Measurements from ENCODE around the gene LRP8. TPM values are rescaled to one million over a fixed set of nuclear protein-coding genes. Genes with fewer than 3 reads are reported as not detected.

Gene LRP8
- total RNA-seq, 1 experiment from 2014 or later: 28.6 TPM

DNA sequence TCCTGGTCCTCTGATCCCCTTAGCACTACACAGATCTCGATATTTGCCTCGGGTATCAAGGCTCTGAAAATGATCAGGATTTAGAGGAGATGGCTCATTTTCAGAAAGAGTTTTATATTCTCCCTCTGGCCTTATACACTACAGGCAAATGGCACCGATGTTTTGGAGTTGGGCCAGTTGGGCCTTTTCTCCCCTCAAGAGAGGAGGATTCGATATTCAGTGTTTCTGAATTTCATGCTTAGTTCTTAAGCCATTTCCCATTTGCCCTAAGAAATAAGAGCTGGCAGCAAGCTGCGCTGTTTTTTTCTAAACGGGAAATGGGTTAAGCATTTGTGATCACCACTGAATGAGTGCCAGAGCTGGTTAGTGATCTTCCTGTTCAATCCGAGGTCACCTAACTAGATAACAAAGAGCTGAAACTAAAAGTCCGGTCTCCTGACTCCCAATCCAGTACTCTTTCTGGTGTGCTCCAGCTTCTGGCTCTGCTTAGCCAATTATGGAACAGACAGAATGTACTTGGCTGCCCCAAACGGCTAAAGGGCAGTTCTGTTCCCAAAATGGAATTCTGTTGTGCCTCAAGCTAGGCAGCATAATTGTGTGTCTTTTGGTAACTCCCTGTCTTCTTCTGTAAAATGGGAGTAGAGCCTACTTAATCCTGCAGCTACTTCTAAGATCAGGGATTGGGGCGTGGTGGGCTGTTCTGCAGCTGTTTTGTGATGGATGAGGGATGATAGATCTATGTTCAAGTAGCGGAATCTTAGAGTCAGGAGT lies 132.4 kb downstream of the LRP8 start:
- no peak for DNase-seq (ENCODE audit: low read depth, low spot score)
- in situ Hi-C loops (cut with HindIII; ENCODE audit: low pct_unique_long_range_greater_than_20kb, low sequenced_read_pairs): no loop called here

Other genes starting within 250 kb of the LRP8 start
- not detected in 2 replicates for gene SLC1A7, start 185.4 kb downstream of the LRP8 start, total RNA-seq (2014; rRNA removed; shearing (Covaris generic))
- gene CPT2, start 131.2 kb downstream of the LRP8 start, total RNA-seq (2014; rRNA removed; shearing (Covaris generic)): 28.2 and 32.1 TPM in 2 replicates
- gene CZIB, start 107.4 kb downstream of the LRP8 start, total RNA-seq (2014; rRNA removed; shearing (Covaris generic)): 36.0 and 40.7 TPM in 2 replicates
- gene MAGOH, start 89.6 kb downstream of the LRP8 start, total RNA-seq (2014; rRNA removed; shearing (Covaris generic)): 37.7 and 45.4 TPM in 2 replicates
- gene DMRTB1, start 131.3 kb upstream of the LRP8 start, total RNA-seq (2014; rRNA removed; shearing (Covaris generic)): not detected in 2 replicates